Mesendoderm (in vitro differentiated cells): ENCODE data around the gene TMPRSS11E.

Experiments
- DNase-seq: peaks from one replicate; pipeline ENCODE4 v3.0.0; 2013
- H2AK5ac ChIP-seq: 2 replicates; pipeline ENCODE4 v1.6.1; 2013; ENCODE audit warnings: low read length, inconsistent platforms
- H2BK120ac ChIP-seq: 2 replicates; pipeline ENCODE4 v1.6.1; 2013; ENCODE audit warnings: low read depth, mild to moderate bottlenecking, low read length, moderate library complexity, mixed read lengths
- H2BK15ac ChIP-seq: replicated peaks from 2 replicates; pipeline ENCODE4 v1.6.1; 2013; ENCODE audit warnings: low read depth, mild to moderate bottlenecking, moderate library complexity
- H2BK5ac ChIP-seq: 2 replicates; pipeline ENCODE4 v1.6.1; 2013; ENCODE audit warnings: low read length, inconsistent platforms
- H3K18ac ChIP-seq: 2 replicates; pipeline ENCODE4 v1.6.1; 2013; ENCODE audit warnings: mild to moderate bottlenecking, low read length, mixed read lengths
- H3K23ac ChIP-seq: one replicate; pipeline ENCODE4 v1.6.1; 2013; ENCODE audit warnings: low read length
- H3K27ac ChIP-seq: 2 replicates; pipeline ENCODE4 v1.5.1; 2013; ENCODE audit warnings: low read depth, mild to moderate bottlenecking, inconsistent platforms, low read length, moderate library complexity
- H3K27me3 ChIP-seq: 2 replicates; pipeline ENCODE4 v1.6.1; 2013; ENCODE audit warnings: low read length, control low read depth, mild to moderate bottlenecking, inconsistent platforms; ENCODE audit not compliant: insufficient read depth, poor library complexity
- H3K36me3 ChIP-seq: 2 replicates; pipeline ENCODE4 v1.6.1; 2013; ENCODE audit warnings: low read length, inconsistent platforms; ENCODE audit not compliant: control insufficient read depth, insufficient read depth
- H3K4ac ChIP-seq: one replicate; pipeline ENCODE4 v1.6.1; 2013; ENCODE audit warnings: low read depth, mild to moderate bottlenecking, low read length, moderate library complexity
- H3K4me1 ChIP-seq: 2 replicates; pipeline ENCODE4 v1.6.1; 2013; ENCODE audit warnings: low read depth, low read length, inconsistent platforms; ENCODE audit not compliant: control insufficient read depth
- H3K4me2 ChIP-seq: 2 replicates; pipeline ENCODE4 v1.6.1; 2013; ENCODE audit warnings: low read length
- H3K4me3 ChIP-seq: 2 replicates; pipeline ENCODE4 v1.5.1; 2013; ENCODE audit warnings: mild to moderate bottlenecking, low read length
- H3K56ac ChIP-seq: one replicate; pipeline ENCODE4 v1.6.1; 2013; ENCODE audit warnings: low read length
- H3K79me1 ChIP-seq: 2 replicates; pipeline ENCODE4 v1.6.1; 2013; ENCODE audit warnings: low read length, inconsistent platforms
- H3K79me2 ChIP-seq: 2 replicates; pipeline ENCODE4 v1.6.1; 2013; ENCODE audit warnings: mild to moderate bottlenecking, low read length; ENCODE audit not compliant: control insufficient read depth, insufficient read depth
- H3K9ac ChIP-seq: 2 replicates; pipeline ENCODE4 v1.6.1; 2013; ENCODE audit warnings: low read length, inconsistent platforms
- H4K5ac ChIP-seq: one replicate; pipeline ENCODE4 v1.6.1; 2013; ENCODE audit warnings: low read length
- H4K8ac ChIP-seq: one replicate; pipeline ENCODE4 v1.6.1; 2013; ENCODE audit warnings: low read depth, mild to moderate bottlenecking, control low read depth, low read length, moderate library complexity
- WGBS: extraction: QIAGEN DNeasy Blood & Tissue Kit; methylation state at CpG from one replicate; pipeline ENCODE4 v1.1.7; 2013; ENCODE audit warnings: low lambda C conversion rate, missing lambda C conversion rate; ENCODE audit not compliant: insufficient coverage; ENCODE audit errors: extremely low coverage; 5-methylcytosine and 5-hydroxymethylcytosine counted together

TMPRSS11E gene

DNA sequence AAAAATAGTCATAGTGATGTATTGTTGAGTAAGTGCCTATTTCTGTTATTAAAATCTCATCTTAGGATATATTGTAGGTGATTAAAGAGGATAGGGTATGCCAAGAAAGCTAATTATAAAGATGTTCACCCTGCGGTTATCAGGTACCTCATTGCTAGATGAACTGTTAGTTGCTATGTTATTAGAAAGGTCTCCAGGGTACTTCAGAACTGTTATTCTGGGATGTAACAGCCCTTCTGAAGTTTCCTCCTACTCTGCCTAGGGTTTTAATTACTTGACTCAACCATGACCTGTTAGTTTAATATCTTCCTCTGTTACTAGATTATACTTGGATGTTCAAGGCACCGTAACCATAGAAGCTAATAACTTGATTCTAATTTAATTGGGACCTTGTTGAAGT lies 15.4 kb downstream of the TMPRSS11E start:
- Histone ChIP-seq H3K36me3 (no peaks in the 10 kb centered on the region), H3K9ac (no peak overlapping the region), H3K27me3 (no peaks in the 10 kb centered on the region), H4K5ac (no peak overlapping the region), H4K8ac (no peak overlapping the region), H3K23ac (no peak overlapping the region), H2BK15ac (no peak overlapping the region), H3K79me1 (no peaks in the 10 kb centered on the region), H3K79me2 (no peaks in the 10 kb centered on the region), H3K4me2 (no peak overlapping the region), H3K4ac (no peak overlapping the region), H3K4me1 (no peaks in the 10 kb centered on the region), H3K4me3 (no peak overlapping the region), H3K18ac (no peak overlapping the region), H2AK5ac (no peak overlapping the region), H2BK120ac (no peak overlapping the region), H2BK5ac (no peak overlapping the region), H3K27ac (no peak overlapping the region), H3K56ac (no peak overlapping the region)
- WGBS: no CpG with 5 or more reads among the region's 2 CpGs
- no peak for DNase-seq

DNA sequence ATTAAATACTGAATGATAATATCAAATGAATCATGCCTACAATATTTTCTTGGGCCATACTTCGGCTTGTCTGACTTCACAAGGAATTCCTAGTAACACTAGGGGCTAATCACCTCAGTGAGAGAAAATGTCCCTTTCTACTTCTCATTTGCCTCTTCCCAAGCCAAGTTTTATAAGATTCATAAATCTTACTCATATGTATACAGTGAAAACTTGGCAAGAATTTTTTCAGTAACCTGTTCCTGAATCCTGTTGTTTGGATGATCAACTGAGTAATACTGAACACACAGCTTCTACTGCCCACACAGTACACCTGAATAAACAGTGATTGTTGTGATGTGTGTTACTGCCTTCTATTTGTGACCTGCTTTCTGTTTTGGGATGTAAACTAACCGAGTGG lies 16.5 kb downstream of the TMPRSS11E start:
- WGBS: no CpG with 5 or more reads among the region's 2 CpGs
- Histone ChIP-seq H3K4ac (no peak overlapping the region), H3K18ac (no peak overlapping the region), H3K4me3 (no peak overlapping the region), H3K79me2 (no peaks in the 10 kb centered on the region), H3K9ac (no peak overlapping the region), H2BK15ac (no peak overlapping the region), H3K56ac (no peak overlapping the region), H3K27ac (no peak overlapping the region), H3K36me3 (no peaks in the 10 kb centered on the region), H2AK5ac (no peak overlapping the region), H3K79me1 (no peaks in the 10 kb centered on the region), H2BK5ac (no peak overlapping the region), H3K4me2 (no peak overlapping the region), H3K4me1 (no peaks in the 10 kb centered on the region), H4K5ac (no peak overlapping the region), H4K8ac (no peak overlapping the region), H3K27me3 (no peaks in the 10 kb centered on the region), H3K23ac (no peak overlapping the region), H2BK120ac (no peak overlapping the region)
- no peak for DNase-seq

DNA sequence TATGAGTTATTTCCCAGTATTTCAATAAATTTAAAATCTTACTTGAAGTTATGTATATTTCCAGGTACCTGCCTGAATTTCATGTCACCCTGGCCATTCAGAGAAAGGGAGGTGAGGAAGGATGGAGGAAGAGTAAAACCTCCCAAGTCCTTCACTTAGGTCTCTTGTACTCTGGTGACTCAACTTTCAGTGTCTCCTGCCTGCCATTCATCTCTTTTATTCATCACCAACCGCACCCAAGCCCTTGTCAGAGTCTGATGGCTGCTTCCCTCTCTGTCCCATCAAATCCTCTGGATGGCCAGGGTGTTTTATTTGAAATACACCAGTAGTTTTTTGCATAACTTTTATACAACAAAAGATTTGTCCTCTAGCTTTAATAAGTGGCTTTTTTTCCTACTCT lies 17.8 kb downstream of the TMPRSS11E start:
- Histone ChIP-seq H3K23ac (no peak overlapping the region), H3K18ac (no peak overlapping the region), H4K5ac (no peak overlapping the region), H4K8ac (no peak overlapping the region), H2BK15ac (no peak overlapping the region), H3K79me1 (no peaks in the 10 kb centered on the region), H3K36me3 (no peaks in the 10 kb centered on the region), H3K27ac (no peak overlapping the region), H3K4me2 (no peak overlapping the region), H3K4me3 (no peak overlapping the region), H3K9ac (no peak overlapping the region), H2AK5ac (no peak overlapping the region), H3K4ac (no peak overlapping the region), H3K27me3 (no peaks in the 10 kb centered on the region), H3K4me1 (no peaks in the 10 kb centered on the region), H2BK5ac (no peak overlapping the region), H3K79me2 (no peaks in the 10 kb centered on the region), H2BK120ac (no peak overlapping the region), H3K56ac (no peak overlapping the region)
- no CpG with 5 or more reads among the region's 1 CpG for WGBS
- DNase-seq: no peak

DNA sequence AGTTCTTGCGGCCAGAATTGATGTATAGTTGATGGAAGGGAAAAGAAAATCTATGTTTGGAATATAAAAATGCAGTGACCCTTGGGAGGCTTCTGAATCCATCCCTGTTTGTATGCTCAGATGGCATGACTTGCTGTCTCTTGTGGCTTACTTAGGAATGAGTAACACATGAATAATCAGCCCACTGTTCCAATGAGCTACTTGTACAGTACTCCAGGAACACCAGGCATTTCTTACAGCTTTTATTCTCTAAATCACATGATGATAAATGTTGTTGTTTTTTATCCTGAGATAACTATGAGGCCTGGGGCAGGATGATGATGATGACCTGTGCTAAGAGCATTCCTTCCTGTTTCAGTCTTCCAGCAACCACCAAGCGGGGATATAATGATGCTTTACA lies 18.9 kb downstream of the TMPRSS11E start:
- no peaks in the 10 kb centered on the region for H3K36me3 ChIP-seq
- H3K56ac ChIP-seq: no peak overlapping the region
- no peak overlapping the region for H3K27ac ChIP-seq

DNA sequence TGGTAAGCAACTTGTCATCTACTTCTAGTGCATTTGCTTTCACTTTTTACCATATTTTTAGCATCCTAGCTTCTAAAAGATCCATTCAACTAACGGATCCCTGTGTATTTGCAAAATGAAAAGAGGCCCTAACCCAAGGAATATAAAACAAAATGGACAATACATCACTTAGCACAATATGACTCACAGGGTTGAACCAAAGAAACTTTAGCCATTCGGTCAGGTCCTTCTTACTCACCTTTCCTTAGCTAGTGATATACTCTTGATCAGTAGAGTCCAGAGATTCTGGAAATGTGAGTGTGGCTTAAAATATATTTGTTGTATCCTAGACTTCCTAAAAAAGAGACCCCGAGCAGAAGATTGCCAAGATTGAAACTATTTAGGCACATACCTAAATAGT lies 19.5 kb downstream of the TMPRSS11E start:
- Histone ChIP-seq H2BK120ac (no peak overlapping the region), H3K4me2 (no peak overlapping the region), H3K4me1 (no peaks in the 10 kb centered on the region), H2BK15ac (no peak overlapping the region), H3K27ac (no peak overlapping the region), H2BK5ac (no peak overlapping the region), H2AK5ac (no peak overlapping the region), H3K23ac (no peak overlapping the region), H3K36me3 (no peaks in the 10 kb centered on the region), H3K56ac (no peak overlapping the region), H4K8ac (no peak overlapping the region), H4K5ac (no peak overlapping the region), H3K79me1 (no peaks in the 10 kb centered on the region), H3K4ac (no peak overlapping the region), H3K9ac (no peak overlapping the region), H3K18ac (no peak overlapping the region), H3K27me3 (no peaks in the 10 kb centered on the region), H3K4me3 (no peak overlapping the region), H3K79me2 (no peaks in the 10 kb centered on the region)
- WGBS: no CpG with 5 or more reads among the region's 3 CpGs
- no peak for DNase-seq

More for the DNA sequence above, 18.9 kb downstream of the TMPRSS11E start:
- no peak overlapping the region for H3K4ac ChIP-seq
- H3K27me3 ChIP-seq: no peaks in the 10 kb centered on the region
- H3K79me2 ChIP-seq: no peaks in the 10 kb centered on the region
- H3K79me1 ChIP-seq: no peaks in the 10 kb centered on the region
- H3K4me3 ChIP-seq: no peak overlapping the region
- no peak overlapping the region for H2BK15ac ChIP-seq
- H2BK5ac ChIP-seq: no peak overlapping the region
- H2BK120ac ChIP-seq: no peak overlapping the region
- H3K4me1 ChIP-seq: no peaks in the 10 kb centered on the region
- no CpG with 5 or more reads among the region's 2 CpGs for WGBS
- no peak overlapping the region for H4K5ac ChIP-seq
- no peak for DNase-seq
- H2AK5ac ChIP-seq: no peak overlapping the region
- no peak overlapping the region for H3K23ac ChIP-seq
- H3K18ac ChIP-seq: no peak overlapping the region
- H3K9ac ChIP-seq: no peak overlapping the region
- no peak overlapping the region for H4K8ac ChIP-seq
- H3K4me2 ChIP-seq: no peak overlapping the region

DNA sequence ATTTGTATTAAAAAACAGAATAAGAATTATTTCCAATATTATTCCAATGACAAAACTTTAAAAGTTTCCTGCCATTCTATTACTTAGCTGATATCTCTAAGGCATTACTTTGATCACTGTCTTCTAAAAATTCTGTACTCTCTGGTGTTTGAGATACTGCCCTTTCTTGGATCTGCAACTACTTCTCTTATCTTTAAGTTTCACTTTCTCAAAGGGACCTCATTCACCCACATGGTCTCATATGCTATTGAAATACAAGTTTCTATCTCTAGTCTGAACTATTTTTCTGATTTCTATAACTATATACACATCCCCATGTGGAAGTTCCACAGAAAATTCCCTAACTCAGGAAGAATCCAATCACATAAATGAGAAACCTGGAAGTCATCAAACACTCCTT lies 22.2 kb downstream of the TMPRSS11E start:
- Histone ChIP-seq H3K9ac (no peak overlapping the region), H2BK120ac (no peak overlapping the region), H3K4me2 (no peak overlapping the region), H3K79me1 (no peaks in the 10 kb centered on the region), H3K4ac (no peak overlapping the region), H3K23ac (no peak overlapping the region), H3K36me3 (no peaks in the 10 kb centered on the region), H4K5ac (no peak overlapping the region), H3K79me2 (no peaks in the 10 kb centered on the region), H2BK15ac (no peak overlapping the region), H3K27me3 (no peaks in the 10 kb centered on the region), H2AK5ac (no peak overlapping the region), H2BK5ac (no peak overlapping the region), H3K18ac (no peak overlapping the region), H3K56ac (no peak overlapping the region), H4K8ac (no peak overlapping the region), H3K4me3 (no peak overlapping the region), H3K27ac (no peak overlapping the region), H3K4me1 (no peaks in the 10 kb centered on the region)
- no peak for DNase-seq
